ENCODE data around the gene SVEP1.

The SVEP1 gene

DNA sequence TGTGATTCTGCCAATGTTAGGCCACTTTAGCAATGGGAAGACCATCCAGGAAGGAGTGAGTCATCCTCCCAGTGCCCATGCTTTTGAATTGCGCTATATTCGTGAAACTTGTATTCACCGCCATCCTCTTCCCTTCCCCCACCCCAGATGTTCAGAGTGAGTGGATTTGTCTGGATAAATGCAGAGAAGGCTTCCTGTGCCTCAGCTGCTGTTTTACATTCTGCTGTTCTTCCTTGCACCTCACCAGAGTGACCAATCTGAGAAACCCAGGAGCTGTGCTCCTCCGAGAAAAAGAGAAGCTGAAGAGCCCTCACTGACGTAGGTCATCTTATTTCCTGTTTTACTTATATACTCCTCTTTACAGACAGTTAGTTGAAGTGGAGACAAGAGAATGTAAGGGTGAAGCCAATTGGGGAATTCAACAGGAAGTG is 24.6 kb upstream of the SVEP1 start:
- TF ChIP-seq, protein P1, sequence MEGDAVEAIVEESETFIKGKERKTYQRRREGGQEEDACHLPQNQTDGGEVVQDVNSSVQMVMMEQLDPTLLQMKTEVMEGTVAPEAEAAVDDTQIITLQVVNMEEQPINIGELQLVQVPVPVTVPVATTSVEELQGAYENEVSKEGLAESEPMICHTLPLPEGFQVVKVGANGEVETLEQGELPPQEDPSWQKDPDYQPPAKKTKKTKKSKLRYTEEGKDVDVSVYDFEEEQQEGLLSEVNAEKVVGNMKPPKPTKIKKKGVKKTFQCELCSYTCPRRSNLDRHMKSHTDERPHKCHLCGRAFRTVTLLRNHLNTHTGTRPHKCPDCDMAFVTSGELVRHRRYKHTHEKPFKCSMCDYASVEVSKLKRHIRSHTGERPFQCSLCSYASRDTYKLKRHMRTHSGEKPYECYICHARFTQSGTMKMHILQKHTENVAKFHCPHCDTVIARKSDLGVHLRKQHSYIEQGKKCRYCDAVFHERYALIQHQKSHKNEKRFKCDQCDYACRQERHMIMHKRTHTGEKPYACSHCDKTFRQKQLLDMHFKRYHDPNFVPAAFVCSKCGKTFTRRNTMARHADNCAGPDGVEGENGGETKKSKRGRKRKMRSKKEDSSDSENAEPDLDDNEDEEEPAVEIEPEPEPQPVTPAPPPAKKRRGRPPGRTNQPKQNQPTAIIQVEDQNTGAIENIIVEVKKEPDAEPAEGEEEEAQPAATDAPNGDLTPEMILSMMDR (IDR thresholded peaks at IDR 0.05; ENCODE audit: insufficient read depth, low read length, poor library complexity, severe bottlenecking) = no peak
- TF ChIP-seq EZH2phosphoT487 (conservative IDR thresholded peaks at IDR 0.05; ENCODE audit: low read length) = no peak
- H3K4me2 ChIP-seq (ENCODE audit: low read depth, low read length, poor library complexity, severe bottlenecking) = no peak overlapping the region
- no peaks in the 10 kb centered on the region for H3K27me3 ChIP-seq (ENCODE audit: low read length)
- H3K36me3 ChIP-seq (ENCODE audit: low read length) = no peaks in the 10 kb centered on the region
- no peak overlapping the region for H3K27ac ChIP-seq (ENCODE audit: low read depth, low read length)
- no peak overlapping the region for H3K9ac ChIP-seq (ENCODE audit: low read length)
- H4K20me1 ChIP-seq (ENCODE audit: low read depth, low read length) = no peaks in the 10 kb centered on the region
- no peaks in the 10 kb centered on the region for H3K9me2 ChIP-seq (replicated peaks; ENCODE audit: insufficient read depth, low read length)
- no peak overlapping the region for H3K4me3 ChIP-seq (ENCODE audit: insufficient read depth, low read length, poor library complexity, severe bottlenecking)
- H3K9me3 ChIP-seq (ENCODE audit: insufficient read depth, low read length) = no peaks in the 10 kb centered on the region
- no peaks in the 10 kb centered on the region for H3K79me2 ChIP-seq (ENCODE audit: insufficient read depth, low read length)
- no peaks in the 10 kb centered on the region for H3F3A ChIP-seq (ENCODE audit: insufficient read depth)
- H2AFZ ChIP-seq (ENCODE audit: low read depth, low read length, severe bottlenecking) = no peak overlapping the region

DNA sequence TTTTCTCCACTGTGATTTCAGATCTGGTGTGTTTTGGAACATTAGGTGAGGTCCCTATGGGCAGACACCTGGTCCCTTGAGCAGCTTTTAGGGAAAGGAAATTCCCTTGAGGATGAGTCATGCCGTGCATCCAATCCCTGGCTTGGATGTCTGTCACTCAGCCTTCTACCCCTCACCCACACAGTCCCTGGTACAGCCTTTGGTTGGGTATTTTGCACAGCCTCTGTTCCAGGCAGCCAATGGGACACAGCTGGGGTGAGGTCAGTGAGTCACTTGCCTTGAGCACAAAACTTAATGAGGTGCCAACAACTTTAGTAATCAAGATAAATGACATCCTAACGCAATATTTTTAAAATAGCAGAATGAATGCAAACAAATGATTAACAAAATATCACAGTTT is 22.7 kb upstream of the SVEP1 start:
- no peak overlapping the region for H3K4me2 ChIP-seq (ENCODE audit: low read depth, low read length, poor library complexity, severe bottlenecking)
- H3K9ac ChIP-seq (ENCODE audit: low read length) = no peak overlapping the region
- no peaks in the 10 kb centered on the region for H3K9me3 ChIP-seq (ENCODE audit: insufficient read depth, low read length)
- no peaks in the 10 kb centered on the region for H3K79me2 ChIP-seq (ENCODE audit: insufficient read depth, low read length)
- H3K4me3 ChIP-seq (ENCODE audit: insufficient read depth, low read length, poor library complexity, severe bottlenecking) = no peak overlapping the region
- no peaks in the 10 kb centered on the region for H3K9me2 ChIP-seq (replicated peaks; ENCODE audit: insufficient read depth, low read length)
- H3K27ac ChIP-seq (ENCODE audit: low read depth, low read length) = no peak overlapping the region
- no peaks in the 10 kb centered on the region for H3K36me3 ChIP-seq (ENCODE audit: low read length)
- no peaks in the 10 kb centered on the region for H4K20me1 ChIP-seq (ENCODE audit: low read depth, low read length)
- no peaks in the 10 kb centered on the region for H3K27me3 ChIP-seq (ENCODE audit: low read length)
- H3F3A ChIP-seq (ENCODE audit: insufficient read depth) = no peaks in the 10 kb centered on the region
- TF ChIP-seq EZH2phosphoT487 (conservative IDR thresholded peaks at IDR 0.05; ENCODE audit: low read length) = no peak
- TF ChIP-seq, protein P1 (IDR thresholded peaks at IDR 0.05; ENCODE audit: insufficient read depth, low read length, poor library complexity, severe bottlenecking) = no peak
- no peak overlapping the region for H2AFZ ChIP-seq (ENCODE audit: low read depth, low read length, severe bottlenecking)

DNA sequence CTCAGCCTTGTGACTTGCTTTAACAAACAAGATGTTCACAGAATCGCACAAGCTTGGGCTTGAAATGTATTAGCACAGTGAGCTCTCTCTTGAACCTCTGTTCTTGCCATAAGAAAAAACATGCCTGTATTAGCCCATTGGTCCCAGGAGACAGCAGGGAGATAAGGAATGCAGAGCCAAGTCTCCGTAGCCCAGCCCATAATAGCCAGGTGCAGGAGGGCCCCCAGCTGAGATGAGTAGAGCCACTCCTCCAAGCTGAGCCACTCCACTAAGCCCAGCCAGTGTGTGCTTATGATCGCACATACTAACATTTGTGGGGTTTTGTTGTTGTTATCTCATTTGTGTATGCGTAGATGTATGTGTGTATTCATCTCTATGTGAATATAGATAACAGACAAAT is 21.6 kb upstream of the SVEP1 start:
- no peak overlapping the region for H3K27ac ChIP-seq (ENCODE audit: low read depth, low read length)
- no peak overlapping the region for H3K4me2 ChIP-seq (ENCODE audit: low read depth, low read length, poor library complexity, severe bottlenecking)
- H3K36me3 ChIP-seq (ENCODE audit: low read length) = no peaks in the 10 kb centered on the region
- H2AFZ ChIP-seq (ENCODE audit: low read depth, low read length, severe bottlenecking) = no peak overlapping the region
- no peaks in the 10 kb centered on the region for H4K20me1 ChIP-seq (ENCODE audit: low read depth, low read length)
- no peaks in the 10 kb centered on the region for H3K27me3 ChIP-seq (ENCODE audit: low read length)
- no peaks in the 10 kb centered on the region for H3F3A ChIP-seq (ENCODE audit: insufficient read depth)
- no peak overlapping the region for H3K4me3 ChIP-seq (ENCODE audit: insufficient read depth, low read length, poor library complexity, severe bottlenecking)
- H3K9me3 ChIP-seq (ENCODE audit: insufficient read depth, low read length) = no peaks in the 10 kb centered on the region
- no peaks in the 10 kb centered on the region for H3K79me2 ChIP-seq (ENCODE audit: insufficient read depth, low read length)
- no peaks in the 10 kb centered on the region for H3K9me2 ChIP-seq (replicated peaks; ENCODE audit: insufficient read depth, low read length)
- no peak overlapping the region for H3K9ac ChIP-seq (ENCODE audit: low read length)
- TF ChIP-seq, protein P1 (IDR thresholded peaks at IDR 0.05; ENCODE audit: insufficient read depth, low read length, poor library complexity, severe bottlenecking) = no peak
- no peak for TF ChIP-seq EZH2phosphoT487 (conservative IDR thresholded peaks at IDR 0.05; ENCODE audit: low read length)
